Heart left ventricle (tissue), 13 donors: Measurements from ENCODE around the gene PTPN11.

Source experiments
- CTCF ChIP-seq, 12 donors: fragments of 200-600 bp; sonication (generic) in 4 of 12; IDR thresholded peaks; one replicate each; pipeline versions ENCODE4 v1.5.0 to v1.8.0; 2018 to 2022; ENCODE audit warnings: antibody characterized with exemption in 12 of 12, mild to moderate bottlenecking in 5 of 12
- POLR2A ChIP-seq, 2 donors: fragments of 450-650 bp; IDR thresholded peaks; one replicate each; pipeline ENCODE4 v1.6.1; 2017; ENCODE audit warnings: antibody characterized with exemption in 2 of 2, mild to moderate bottlenecking in 2 of 2, moderate library complexity in 2 of 2
- donor health status: ischemic (EF 13 %, LVEDD 7.1; RV severe dilation, severe dysfunction).
- donor health status: DM: no; HTN: yes; CAD: no.
- donor health status: DM: no; HTN: no; CAD: no.
- donor health status: ischemic (EF 25% LVEDD 6.9; RV normal size, moderate dysfunction).
- donor health status: ischemic (EF 25% LVEDD 5.7; RV mildly dilated, moderate dysfunction).
- donor health status: ischemic (EF 35%, LVEDD 5.7; RV mildly dilated, moderate dysfunction).
- donor health status: nonischemic (EF 11% LVEDD 7.7; RV severe dilation, severe dysfunction).
- donor health status: DM: yes; HTN: yes; CAD: no.
- donor health status: PGD.
- donor health status: ischemic (EF 29% LVEDD 5.4; RV normal size, mild dysfunction).
- donor health status: nonischemic (EF 23%, LVEDD 6.1; RV moderate dilation, normal function).

GRCh38 chr12:112425582-112426382, 7.0 kb downstream of the PTPN11 start:
- no peak for TF ChIP-seq CTCF (IDR thresholded peaks at IDR 0.05)
- no peak for TF ChIP-seq POLR2A (IDR thresholded peaks at IDR 0.05)
